Skin of body (tissue), 2 donors: ENCODE results near the gene GDNF. TPM values are rescaled to one million over a fixed set of nuclear protein-coding genes. Genes with fewer than 3 reads are reported as not detected.
"Not testable (repeated sequence)": the region's sequence is repeated elsewhere in the genome, so short reads cannot be mapped to it uniquely, and the experiment has no call there.

Experiments used
- DNase-seq: peaks from one replicate; lab custom pipeline; 2025; lab: John Stamatoyannopoulos, UW
- total RNA-seq: library from RNA; depleted of rRNA; stranded (reverse); fragments of >200 nt; gene quantifications from one replicate; pipeline ENCODE4 v1.2.3, GENCODE V29; 2014

GDNF gene
- total RNA-seq, 1 donor from 2014 or later = 2.7 TPM

DNA sequence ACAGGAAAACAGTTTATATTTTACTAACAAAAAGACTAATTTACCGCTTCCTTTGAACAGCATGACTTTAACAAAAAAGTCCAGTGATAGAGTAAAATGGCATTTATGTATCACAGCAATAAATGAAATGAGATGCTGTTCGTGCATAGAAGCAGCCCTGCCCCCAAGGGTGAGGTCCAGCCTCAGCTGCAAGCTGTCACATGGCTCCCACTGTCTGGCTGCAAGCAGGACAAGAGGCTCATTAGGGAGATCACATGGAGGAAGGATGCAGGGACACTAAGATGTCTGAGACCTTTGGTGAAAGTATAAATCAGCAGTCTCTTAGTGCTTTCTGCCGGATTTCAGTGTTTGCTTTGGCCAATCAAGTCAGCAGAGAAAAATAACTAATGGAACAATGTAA is 23.0 kb downstream of the GDNF start:
- no peak for DNase-seq

DNA sequence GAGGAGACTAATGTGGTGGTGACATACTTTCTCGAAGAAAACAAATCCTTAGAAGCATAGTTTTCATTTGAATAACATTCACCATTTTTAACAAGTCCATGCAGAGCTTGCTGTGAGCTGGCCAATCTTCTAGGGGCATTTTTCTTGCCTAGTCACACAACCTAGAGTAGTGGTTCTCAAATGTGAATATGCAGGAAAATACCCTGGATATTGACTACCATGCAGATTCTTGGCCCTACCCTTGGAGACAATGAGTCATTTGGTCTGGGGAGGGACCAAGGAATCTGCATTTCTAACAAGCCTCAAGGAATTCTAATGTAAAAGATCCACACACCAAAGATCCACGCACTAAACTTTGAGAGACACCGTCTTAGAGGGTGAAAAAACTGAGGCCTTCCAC is 23.5 kb downstream of the GDNF start:
- DNase-seq = no peak

DNA sequence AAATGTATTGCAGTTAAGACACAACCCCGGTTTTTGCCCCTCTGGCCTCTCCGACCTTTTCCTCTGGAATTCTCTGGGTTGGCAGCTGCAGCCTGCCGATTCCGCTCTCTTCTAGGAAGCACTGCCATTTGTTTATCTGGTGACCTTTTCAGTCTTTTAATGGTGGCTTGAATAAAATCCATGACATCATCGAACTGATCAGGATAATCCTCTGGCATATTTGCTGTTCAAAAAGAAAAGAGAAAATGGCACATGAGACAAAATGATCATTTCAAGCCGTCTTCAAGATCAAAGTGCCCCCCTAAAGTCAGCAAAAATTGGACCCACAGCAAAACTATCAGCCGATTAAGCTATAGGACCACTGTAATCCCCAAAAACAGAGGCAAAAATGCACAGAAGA is 23.9 kb downstream of the GDNF start:
- DNase-seq = no peak

DNA sequence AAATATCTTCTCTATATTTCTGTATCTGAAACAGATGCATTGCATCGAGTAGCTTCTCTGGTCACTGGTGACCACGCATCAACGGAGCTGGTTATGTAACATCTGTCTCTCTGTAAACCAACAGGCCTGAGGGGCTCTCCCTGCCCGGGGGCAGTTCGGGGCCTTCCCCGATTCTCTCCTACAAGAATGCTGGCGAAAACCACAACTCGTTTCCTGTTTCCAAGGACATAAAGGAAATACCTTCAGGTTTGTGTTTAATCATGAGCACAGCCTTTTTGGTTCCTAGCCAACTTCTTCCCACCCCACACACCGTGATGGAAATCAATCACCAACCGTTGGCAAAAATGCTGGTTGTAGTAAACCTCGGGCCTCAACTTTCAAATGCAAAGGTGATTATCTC is 25.1 kb downstream of the GDNF start:
- no peak for DNase-seq

DNA sequence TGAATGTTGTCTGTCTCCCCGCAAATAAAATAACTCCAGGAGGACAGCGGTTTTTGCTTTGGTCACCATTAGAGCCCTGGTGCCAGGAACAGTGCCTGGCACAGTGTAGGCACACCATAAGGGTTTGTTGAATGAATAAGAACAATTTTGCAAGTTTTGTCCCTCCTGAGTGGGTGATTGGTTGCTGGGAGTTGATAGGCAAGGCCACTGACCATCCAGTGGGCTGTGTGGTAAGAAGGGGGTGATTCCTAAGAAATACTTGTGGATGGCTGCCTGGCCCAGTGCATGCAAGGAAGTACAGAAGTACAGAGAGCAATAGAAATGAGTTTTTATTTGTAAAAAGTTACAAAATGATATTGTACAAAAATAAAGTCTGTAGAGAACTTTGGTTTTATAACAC is 27.5 kb downstream of the GDNF start:
- no peak for DNase-seq

DNA sequence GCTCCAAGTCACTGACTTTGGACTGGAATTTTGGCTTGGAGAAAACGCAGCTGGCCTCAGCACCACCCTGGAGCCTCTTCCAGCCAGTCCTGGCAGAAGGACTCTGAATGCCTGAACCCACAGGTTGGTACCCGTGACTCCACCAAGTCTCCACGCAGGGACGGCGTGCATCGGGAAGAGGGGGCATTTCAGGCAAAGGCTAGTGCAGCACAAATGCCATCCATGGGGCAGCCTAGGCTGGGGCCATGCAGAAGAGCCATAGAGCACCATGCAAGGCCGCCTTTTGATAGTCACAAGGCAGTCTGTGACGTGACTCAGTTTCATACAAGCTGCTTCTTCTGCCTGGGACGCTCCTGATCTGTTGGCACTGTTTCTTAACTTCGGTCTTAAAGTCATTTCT is 28.0 kb downstream of the GDNF start:
- DNase-seq = no peak

DNA sequence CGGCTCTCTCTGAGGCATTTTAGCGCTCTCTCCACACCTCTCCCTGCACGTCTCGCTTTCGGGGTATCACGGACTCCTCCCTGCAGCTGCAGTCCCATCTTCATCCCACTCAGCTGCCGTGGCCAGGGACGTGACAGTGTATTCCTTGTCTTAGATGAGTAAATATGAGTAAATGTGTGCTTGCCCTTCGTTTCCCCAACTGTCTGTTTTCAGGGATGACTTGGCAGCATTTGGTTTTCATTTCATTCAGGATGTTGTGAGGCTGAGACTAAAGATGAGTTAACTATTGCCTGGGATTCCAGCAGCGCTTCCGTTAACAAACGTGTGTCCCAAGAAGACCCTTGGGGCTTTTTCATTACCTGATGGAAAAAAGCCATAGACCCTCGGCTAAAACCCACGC is 29.5 kb downstream of the GDNF start:
- no peak for DNase-seq

DNA sequence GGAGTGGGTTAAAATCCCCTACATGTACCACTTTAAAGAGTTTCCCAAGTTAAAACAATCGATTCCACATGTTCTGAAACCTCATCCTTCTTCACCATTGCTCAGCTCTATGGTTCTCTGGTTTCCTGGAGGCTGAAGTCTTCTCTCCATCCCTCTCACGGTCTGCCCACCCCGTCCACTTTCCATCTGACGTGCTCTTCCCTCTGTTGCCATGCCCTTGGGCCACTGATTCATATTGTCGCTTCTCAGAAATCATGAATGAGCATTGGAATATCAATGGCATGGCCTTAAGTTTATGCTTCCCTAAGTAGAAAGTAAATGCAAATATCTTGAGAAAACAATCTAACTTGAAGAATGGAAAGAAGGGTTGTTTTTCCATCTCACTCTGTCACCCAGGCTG is 30.9 kb downstream of the GDNF start:
- no peak for DNase-seq

DNA sequence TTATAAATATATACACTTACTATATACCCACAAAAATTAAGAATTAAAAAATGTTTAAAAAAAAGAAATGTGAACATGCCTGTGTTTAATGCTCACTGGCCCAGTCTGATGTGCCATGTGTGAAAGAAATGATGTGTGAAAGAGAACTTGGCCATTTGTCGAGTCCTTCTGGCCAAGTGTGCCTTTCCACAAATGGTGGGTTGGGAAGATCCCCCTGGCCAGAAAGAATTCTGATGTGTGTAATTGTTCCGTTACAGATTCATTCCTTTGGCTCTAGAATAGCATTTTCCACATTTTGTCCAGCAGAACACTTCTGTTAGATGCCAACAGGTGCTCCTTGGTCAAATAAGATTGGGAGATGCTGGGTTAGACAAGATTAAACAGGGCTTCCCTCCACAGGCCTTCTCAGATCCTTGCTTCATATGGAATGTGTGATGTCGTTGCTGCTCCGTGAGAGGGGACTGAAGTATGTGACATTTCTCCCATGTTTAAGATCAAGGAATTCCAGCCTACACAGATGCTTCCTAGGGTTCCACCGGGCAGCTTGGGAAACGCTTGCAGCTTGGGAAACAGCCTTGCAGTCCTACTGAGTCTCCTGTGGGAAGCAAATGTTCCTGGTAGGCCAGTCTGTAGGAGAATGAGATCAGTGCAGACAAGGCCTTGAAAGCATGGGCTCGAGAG is 32.1 kb downstream of the GDNF start:
- no peak for DNase-seq

DNA sequence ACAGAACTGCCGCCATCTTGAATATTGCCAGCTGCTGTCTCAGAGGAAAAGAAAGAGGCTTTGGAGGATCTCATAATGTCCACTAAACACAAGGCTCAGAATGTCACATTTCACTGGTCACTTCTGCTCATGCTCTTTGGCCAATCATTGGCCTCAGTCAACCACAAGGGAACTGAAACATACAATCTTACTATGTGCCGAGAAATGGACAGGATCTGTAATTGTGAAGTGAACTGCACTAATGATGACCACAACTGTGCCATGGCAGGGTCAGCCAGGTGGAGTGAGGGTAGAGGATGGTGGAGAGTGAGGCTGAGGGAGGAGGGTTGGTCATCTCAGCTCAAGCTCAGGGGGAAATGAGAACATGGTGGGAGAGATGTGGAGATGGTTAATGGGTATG is 32.8 kb downstream of the GDNF start:
- no peak for DNase-seq

DNA sequence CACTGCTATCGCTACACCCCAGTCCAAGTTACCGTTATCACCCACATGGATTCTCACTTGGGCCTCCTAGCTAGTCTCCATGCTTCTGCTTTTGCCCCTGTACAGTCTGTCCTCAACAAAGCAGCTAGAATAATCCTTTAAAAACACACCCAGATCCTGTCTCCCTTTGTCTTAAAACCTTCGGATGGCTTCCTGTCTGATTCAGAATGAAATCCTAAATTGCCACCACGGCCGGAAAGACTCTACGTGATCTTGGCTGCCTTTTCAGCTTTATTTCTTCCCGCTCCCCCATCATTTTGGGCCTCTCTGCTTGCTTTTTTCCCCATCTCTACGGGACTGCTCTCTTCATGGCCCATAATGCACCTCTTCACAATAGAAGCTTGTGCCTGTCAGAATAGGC is 33.4 kb downstream of the GDNF start:
- DNase-seq = no peak

DNA sequence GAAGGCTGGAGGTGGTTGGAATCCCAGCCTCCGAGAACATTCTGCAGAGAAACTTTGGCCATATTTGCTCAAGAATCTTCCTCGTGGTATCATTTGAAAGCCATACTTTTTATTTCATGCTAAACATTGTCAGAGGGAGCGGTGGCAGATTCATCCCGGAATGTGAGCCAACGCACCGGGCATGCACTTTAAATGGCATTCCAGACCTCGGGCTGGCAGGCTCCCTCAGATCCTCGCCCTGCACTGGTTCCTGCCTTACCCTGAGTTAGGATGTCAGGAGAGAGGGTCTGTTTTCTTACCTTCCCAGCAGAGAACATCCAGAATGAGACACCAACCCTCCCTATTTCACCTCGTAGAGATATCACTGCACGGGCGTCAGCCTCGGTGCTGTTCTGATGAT is 33.8 kb downstream of the GDNF start:
- DNase-seq = no peak

DNA sequence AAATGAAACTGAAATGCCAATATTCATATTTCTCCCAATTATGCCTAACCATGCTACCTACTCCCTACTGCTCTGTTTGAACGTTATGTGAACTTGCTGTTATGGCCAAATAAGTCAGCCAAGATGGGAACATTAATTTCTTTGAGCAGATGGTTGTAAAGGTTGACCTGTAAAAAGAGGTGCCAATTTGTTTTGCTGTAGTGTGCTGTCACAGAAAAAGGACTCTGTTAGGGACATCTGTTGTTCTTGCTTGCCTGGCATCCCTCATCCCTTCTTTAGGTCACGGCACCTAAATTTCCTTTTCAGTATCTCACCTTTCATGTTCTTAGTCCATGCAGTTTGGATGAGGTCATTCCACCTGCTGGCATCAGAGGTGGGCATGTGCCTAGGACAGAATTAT is 35.4 kb downstream of the GDNF start:
- DNase-seq = no peak

DNA sequence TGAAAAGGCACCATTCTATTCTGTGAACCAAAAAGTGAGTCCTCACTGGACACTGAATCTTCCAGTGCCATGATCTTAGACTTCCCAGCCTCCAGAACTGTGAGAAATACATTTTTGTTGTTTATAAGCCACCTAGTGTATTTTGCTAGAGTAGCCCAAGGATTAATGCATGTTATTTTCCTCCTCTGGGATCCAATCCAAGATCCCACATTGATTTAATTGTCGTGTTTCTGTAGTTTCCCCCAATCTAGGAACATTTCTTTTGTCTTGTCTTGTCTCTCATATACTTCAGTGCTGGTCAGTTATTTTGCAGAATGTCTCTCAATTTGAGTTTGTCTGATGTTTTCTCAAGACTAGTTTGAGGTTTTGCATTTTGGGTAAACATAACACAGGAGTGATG is 36.4 kb downstream of the GDNF start:
- DNase-seq = peak; percentile 4

DNA sequence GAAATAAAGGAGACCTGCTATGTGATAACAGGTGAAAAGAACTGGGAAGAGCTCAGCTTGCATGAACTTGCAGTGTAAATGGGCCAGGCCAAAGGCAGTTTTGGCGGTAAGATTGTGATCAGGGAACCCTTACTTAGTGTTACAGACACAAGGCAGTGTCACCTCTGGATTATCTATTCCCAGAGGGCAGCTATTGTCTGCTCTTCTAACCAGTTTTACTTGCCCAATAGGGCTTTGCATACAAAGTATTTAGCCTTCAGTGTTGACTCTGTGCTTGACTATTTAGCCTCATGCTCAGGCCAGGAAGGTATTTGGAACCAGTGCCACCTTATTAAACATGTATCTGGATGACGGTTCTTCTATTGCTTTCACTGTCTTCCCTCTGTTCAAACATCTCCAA is 38.3 kb downstream of the GDNF start:
- DNase-seq = no peak

DNA sequence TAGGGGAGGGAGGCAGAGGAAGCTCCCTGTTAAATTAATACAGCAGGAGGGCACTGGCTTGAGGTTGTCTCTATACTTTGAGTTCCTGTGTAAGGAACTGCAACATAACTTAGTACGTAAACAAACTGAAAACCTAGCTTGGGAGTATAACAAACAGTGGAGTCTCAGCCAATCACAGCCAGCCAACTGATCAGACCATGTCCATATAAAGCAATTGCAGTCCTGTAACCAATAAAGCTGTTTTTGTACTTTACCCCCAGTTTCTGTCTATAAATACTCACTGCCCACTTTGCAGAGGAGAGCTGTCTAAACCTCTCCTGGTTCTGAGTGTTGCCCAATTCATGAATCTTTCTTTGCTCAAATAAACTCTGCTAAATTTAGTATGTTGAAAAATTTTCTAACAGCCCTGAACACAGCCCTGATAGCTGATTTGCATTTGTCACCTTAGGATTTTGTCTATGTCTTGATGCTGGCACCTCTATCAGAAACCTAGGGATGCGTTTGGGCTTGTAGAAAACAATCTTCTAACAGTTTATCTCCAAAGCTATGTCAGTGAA is 39.9 kb downstream of the GDNF start:
- no peak for DNase-seq

DNA sequence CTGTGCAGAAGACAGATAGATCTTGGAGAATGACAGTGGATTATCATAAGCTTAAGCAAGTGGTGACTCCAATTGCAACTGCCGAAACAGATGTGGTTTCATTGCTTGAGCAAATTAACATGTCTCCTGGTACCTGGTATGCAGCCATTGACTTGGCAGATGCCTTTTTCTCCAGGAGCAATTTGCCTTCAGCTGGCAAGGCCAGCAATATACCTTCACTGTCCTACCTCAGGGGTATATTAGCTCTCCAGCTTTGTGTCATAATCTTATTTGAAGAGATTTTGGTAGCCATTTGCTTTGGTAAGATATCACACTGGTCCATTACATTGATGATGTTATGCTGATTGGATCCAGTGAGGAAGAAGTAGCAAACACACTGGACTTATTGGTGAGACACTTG is 43.4 kb downstream of the GDNF start:
- DNase-seq = not testable (repeated sequence)

DNA sequence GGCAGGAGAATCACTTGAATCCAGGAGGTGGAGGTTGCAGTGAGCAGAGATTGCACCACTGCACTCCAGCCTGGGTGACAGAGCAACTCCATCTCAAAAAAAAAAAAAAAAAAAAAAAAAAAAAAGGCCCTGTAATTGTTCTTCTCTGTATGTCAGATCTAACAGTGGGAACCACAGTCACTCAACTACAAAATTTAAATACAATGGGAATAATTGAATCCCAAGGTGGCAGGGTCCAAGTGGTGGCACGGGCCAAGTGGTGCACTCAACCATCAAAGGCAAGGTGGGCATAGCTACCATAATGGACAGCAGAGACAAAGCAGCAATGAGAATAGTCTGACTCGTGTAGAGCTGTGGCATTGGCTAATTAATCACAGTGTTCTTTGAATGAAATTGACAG is 44.5 kb downstream of the GDNF start:
- DNase-seq = not testable (repeated sequence)

DNA sequence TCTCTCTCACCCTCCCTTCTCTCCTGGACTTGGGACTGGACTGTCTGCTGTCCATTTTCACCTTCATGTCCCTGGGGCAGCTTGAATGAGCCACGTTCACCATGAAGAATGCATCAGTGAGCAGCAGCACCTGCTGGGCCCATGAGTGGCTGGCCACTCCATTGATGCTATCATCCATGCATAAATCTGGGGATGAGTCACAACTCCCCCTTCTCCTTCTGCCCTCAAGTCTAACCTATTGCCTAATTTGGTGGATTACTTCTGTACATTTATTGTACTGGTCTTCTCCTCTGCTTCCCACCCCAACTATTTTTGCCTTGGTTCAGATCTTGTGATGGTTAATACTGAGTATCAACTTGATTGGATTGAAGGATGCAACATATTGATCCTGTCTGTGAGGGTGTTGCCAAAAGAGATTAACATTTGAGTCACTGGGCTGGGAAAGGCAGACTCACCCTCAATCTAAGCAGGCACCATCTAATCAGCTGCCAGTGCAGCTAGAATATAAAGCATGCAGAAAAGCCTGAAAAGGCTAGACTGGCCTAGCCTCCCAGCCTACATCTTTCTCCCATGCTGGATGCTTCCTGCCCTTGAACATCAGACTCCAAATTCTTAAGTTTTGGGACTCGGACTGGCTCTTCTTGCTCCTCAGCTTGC is 46.7 kb downstream of the GDNF start:
- DNase-seq = no peak

DNA sequence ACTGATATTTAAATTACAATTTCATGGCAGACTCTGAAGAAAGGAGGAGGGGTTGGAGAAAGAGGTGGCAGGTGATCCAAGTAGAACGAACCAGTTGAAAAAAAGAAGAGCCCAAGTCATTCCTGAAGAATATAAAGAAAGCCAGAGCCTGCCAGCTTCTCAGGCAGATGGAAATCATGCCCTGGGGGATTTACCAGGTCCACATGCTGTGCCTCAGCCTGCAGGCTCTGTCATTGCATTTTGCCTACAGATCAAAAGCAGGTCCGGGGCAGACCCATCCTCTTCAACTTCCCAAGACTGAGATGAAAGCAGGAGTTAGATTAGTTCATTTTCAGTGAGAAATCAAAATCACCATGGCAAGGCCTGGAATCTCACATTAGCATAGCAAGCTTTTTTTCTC is 48.5 kb downstream of the GDNF start:
- DNase-seq = no peak

DNA sequence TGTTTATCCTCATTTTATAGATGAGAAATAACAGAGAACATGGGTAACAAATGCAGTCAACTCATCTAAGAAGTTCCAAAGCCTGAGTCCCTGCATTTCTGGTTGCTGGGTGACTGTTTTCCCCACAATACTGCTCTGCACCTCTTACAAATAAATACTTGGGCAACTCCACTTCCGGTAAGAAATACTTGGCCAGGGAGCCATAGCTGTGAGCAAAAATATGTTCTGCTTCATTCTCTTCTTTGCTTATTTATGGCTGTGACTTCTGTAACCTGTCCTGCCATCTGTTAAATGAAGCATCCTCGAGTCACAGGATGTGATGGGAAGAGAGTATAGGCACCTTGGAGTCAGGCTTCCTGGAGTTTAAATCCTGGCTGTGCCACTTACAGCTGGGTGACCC is 49.9 kb downstream of the GDNF start:
- DNase-seq = no peak

DNA sequence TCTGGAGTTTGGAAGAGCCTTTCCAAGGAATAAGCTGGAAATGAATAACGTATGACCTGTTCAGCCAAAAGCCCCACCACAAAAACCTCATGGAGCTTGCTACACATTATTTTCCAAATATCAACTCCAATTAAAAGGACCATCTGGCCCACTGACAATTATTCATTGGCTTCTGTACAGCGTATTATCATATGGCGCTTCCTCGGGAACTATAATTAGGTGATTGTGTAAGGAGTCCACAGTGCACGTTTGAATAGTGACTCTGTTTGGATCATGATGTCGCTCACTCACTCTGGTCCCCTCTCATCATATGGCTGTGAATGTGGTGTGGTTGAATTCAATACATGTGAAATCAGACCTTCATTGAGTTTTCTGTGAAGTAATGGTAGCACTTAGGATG is 52.1 kb downstream of the GDNF start:
- DNase-seq = no peak

DNA sequence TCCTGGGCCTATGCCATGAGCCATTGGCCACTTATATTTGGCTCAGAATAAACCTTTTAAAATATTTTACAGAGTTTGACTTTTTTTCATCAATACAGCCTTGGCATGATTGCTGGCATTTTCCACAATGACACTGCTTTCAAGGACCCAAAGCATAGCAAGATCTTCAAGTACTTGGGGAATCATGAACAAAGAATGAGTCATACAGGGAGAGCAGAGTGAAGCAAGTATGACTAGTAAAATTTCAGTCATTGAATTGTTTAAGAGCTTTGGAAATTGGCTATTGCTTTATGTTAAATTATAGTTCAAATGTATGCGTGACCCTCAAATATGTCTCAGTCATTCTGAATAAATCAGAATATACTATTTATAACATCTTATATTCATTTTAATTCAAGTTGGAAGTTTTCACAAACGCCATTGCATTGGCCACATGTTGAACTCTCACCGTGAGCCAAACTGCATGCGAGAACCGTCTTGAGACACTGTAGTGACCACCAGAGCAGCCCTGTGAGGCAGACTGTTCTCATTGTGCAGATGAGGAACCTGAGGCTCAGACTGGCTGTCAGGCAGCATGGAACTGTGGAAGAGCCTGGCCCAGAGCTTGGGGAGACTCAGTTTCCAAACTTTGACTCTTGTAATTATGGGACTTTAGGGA is 52.9 kb downstream of the GDNF start:
- DNase-seq = no peak
